HG02763 (cell line): Measurements from ENCODE around the gene PPP4R4.
A peak's percentile ranks its signal among the peaks of the same experiment; 100 is the strongest.
"Not testable (repeated sequence)": the region's sequence is repeated elsewhere in the genome, so short reads cannot be mapped to it uniquely, and the experiment has no call there.

Source experiments
- ATAC-seq: cut with Tn5 transposase; IDR thresholded peaks from one replicate; pipeline ENCODE4 v1.9.1; 2021; ENCODE audit warnings: mild to moderate bottlenecking, moderate library complexity; ENCODE audit not compliant: unreplicated experiment

The PPP4R4 gene

DNA sequence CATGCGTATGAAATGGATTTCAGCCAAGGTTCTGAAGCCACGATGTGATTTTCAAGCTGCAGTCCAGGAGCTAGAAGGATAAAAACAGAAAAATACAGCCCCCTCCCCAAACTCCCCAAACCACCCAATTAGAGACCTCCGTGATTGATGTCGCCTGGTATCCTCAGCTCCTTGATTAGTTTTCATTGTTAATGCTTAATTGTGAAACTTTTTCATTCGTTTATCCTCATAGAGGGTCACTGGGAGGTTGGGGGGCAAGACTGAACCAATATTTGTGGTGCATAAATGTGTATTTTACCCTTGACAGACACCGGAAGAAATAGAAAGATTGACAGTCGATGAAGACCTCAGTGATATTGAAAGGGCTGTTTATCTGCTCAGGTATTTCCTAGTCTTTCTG is 1.6 kb downstream of the PPP4R4 start:
- no peak for ATAC-seq

DNA sequence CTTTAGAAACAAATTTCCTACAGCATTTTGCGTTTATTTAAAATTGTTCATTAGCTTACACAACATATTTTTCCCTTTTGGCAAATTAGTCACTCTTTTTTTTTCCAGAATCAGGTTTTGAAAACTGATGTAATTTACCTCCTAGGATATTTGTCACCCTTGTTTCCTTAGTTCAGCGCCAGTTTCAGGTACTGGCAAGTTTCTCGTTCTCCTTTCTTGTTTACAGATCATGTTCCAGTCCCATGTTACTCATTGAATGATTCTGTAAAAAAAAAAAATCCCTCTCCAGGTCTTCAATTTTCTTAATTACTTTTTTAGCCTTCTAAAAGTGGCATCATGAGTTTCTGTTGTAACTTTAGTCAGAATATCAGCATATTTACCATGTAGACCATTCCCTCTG is 2.7 kb downstream of the PPP4R4 start:
- no peak for ATAC-seq

GRCh38 chr14:94177806-94178205 is 3.7 kb downstream of the PPP4R4 start:
- ATAC-seq = no peak

DNA sequence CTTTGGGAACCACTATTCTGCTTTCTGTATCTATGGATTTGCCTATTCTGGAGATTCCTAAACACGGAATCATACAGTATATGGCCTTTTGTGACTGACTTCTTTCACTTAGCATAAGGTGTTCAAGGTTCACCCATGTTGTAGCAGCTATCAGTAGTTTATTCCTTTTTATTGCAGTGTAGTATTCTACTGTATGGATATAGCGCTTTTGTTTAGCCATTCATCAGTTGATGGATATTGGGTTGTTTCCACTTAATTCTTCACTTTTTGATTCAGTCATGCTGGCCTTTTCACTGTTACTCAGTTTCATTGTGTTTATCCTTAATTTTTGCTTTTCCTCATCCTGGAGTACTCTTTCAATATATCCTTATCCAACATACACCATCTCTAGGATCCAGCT is 5.1 kb downstream of the PPP4R4 start:
- ATAC-seq = no peak

DNA sequence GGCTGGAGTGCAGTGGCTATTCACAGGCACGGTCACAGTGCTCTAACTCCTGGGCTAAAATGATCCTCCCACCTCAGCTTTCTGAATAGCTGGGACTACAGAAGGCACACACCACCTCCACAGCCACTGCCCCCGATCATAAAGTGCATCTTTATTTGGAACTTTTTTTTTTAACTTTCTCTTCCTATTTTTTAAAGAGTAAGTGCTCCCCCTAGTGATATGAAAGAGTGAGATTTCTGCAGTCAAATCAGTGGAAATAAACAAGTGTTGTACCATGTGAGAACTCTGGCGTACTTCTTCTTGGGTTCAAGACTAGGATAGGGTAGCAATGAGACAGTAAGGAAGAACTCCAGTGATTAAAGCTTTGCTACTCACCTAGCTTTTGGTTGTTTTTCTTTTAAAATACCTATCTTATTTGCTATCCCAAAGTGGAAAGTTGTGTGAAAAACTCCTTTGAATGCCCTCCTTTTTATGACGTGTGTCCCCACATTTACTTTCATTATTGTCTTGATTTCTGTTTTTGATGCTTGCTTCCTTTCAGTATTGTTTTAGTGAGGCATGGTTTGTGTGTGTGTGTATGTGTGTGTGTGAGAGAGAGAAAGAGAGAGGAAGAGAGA is 6.6 kb downstream of the PPP4R4 start:
- ATAC-seq = peak; percentile 53

DNA sequence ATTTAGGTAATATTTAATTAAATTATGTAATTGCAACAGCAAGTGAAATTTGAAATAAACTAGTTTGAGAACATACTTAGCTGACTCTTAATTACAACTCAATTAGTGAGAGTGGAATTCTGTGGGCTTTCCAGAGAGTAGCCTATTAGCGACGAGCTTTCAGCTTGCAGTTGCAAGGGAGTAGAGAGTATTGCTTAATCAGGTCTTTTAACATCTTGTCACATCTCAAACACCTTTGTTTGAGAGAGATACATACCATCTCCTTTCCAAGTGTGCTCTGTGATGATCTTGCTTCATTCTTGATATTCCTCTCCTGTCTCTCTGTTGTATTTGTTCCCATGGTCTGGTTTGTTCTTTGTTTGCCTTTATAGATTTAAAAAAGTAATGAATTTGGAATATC is 7.7 kb downstream of the PPP4R4 start:
- no peak for ATAC-seq

DNA sequence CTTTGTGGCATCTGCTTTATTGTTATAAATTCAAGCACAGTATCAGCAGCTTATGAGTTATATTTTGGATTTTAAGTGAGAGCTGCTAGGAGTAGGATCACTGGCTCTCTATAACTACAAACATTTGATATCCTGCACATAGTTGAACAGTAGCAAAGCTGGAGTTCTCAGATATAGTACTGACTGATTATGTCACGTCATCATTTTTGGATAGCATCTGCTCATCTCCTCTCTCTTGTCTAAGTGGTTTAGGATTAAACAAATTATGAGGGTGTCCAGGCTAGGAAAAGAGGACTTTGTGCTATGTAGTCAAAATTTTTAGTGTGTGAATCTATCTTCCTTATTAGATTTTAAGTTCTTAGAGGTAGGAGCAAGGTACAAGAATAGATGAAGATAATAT is 18.4 kb downstream of the PPP4R4 start:
- ATAC-seq = no peak

GRCh38 chr14:94193776-94194175 is 19.7 kb downstream of the PPP4R4 start:
- ATAC-seq = no peak

GRCh38 chr14:94196057-94196456 is 21.9 kb downstream of the PPP4R4 start:
- no peak for ATAC-seq

DNA sequence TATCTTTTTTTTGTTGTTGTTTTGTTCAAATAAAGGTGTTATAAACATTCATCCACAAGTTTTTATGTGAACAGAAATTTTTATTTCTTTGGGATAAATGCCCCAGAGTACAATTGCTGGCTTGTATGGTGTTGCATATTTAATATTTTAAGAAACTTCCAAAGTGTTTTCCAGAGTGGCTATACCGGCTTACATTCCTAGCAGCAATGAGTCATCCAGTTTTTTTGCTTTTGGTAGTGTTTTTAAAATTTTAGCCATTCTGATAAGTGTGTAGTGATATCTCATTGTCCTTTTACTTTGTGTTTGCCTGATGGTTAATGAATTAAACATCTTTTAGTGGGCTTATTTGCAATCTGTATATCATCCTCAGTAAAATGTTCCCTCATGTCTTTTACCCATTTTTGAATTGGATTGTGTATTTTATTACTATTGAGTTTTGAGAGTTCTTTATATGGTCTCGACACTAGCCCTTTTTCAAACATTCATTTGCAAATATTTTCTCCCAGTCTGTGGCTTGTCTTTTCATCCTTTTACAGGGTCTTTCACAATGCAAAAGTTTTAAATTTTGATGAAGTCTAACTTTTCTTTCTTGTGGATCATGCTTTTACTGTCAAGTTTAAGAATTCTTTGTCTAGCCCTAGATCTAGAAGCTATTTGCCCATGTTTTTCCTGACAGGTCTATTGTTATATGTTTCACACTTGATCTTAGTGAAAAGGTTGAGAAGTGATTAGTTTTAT is 29.5 kb downstream of the PPP4R4 start:
- no peak for ATAC-seq

- no peak for ATAC-seq
Observed at GRCh38 chr14:94213021-94213420, 38.9 kb downstream of the PPP4R4 start.

DNA sequence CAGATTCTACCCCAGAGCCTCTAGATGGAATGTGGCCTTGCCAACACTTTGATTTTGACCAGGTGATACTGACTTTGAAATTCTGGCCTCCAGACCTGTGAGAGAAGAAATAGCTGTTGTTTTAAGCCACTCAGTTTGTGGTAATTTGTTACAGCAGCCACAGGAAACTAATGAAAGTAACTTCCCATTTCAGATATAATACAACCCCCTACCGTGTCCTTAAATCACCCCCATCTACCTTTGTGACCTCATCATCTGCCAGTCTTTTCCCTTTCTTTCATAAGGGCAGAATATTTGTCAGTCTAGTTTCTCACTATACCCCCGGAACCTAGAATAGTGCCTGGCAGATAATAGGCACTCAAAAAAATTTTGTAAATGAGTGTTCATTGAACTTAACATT is 39.6 kb downstream of the PPP4R4 start:
- ATAC-seq = no peak

- no peak for ATAC-seq
Observed at GRCh38 chr14:94217116-94217515, 43.0 kb downstream of the PPP4R4 start.

GRCh38 chr14:94218198-94218886 is 44.2 kb downstream of the PPP4R4 start:
- not testable (repeated sequence) for ATAC-seq

DNA sequence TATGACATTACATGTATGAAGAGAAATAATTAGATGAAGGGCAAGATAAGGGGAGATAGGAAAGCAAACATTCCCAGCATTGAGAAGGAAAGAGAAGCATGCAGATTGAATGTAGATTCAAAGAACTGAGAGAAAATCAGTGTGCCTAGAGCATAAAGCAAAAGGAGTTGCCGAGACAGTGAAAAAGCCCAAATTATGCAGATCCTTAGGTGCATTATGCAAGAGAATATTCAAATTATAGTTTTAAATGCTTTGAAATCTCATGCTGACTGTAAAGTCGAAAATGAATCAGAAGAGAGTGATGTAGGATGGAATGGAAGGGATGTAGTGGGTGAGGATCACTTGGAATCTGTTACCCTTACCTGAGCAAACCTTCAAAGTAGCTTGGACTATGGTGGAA is 49.9 kb downstream of the PPP4R4 start:
- ATAC-seq = no peak

DNA sequence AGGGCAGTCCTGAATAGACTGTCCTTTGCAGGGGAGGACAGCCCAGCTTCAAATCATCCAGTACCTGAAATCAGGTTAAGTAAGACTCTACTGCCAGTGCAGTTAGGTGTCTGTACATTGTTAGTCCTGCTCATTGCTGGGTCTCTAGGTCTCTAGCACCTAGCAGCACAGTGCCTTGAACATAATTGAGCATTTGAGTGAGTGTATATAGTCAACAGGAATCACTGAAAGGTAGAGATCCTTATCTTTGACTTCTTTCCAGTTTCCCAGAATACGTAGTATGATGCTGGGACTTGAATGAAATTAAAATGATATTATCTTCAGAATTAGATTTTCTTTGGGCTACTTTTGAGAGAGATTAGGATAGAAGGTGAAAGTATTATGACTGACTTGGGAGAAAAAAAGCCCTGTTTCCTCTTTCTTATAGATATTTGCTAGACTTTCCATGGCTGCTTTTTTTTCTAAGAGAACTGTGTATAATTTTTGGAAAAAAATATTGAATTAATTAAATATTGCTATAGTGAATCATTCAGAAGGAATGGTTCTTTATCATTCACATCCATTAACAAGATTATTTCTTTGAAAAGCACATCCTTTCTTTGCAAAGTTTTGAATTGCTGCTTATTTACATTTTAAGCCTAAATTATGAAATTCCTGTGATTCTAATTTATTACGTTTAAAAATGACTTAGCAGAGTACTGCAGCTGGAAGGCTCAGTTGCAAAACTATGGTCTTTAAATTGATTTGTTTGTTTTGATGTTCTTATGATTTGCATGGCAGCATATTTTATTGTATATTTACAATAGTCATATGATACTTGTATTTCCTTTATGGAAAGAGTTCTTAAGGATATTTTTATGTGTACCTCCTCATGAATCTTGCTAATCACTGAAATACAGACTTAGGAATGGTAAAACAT is 51.6 kb downstream of the PPP4R4 start:
- no peak for ATAC-seq

GRCh38 chr14:94227029-94227428 is 52.9 kb downstream of the PPP4R4 start:
- no peak for ATAC-seq

- ATAC-seq = no peak
Observed at GRCh38 chr14:94237046-94237445, 62.9 kb downstream of the PPP4R4 start.

- ATAC-seq = no peak
Observed at GRCh38 chr14:94237983-94238382, 63.9 kb downstream of the PPP4R4 start.

- no peak for ATAC-seq
Observed at GRCh38 chr14:94239406-94239805, 65.3 kb downstream of the PPP4R4 start.

DNA sequence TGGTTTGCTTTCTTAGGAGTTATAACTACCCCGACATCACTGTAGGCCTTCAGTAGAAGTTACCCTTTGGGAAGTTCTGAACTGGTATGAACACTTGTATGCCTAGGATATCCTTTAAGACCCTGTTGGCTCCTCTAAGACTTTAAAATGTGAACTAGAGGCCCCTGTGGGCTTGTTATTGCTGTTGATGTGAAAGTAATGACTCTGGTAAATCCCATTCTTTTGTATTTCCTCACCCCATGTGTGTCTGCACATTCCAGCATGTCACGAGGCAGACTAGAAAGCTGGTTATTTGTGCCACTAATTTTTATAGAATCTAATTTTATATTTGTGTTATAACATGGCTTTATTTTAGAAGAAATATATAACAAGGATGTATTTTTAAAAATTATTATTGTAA is 70.1 kb downstream of the PPP4R4 start:
- no peak for ATAC-seq
